ENCODE data around the gene TSEN2. TPM values are rescaled to one million over a fixed set of nuclear protein-coding genes. Genes with fewer than 3 reads are reported as not detected.

TSEN2 gene
- total RNA-seq, 4 donors from 2014 or later = 8.1 to 39.9 (median 32.6) TPM

DNA sequence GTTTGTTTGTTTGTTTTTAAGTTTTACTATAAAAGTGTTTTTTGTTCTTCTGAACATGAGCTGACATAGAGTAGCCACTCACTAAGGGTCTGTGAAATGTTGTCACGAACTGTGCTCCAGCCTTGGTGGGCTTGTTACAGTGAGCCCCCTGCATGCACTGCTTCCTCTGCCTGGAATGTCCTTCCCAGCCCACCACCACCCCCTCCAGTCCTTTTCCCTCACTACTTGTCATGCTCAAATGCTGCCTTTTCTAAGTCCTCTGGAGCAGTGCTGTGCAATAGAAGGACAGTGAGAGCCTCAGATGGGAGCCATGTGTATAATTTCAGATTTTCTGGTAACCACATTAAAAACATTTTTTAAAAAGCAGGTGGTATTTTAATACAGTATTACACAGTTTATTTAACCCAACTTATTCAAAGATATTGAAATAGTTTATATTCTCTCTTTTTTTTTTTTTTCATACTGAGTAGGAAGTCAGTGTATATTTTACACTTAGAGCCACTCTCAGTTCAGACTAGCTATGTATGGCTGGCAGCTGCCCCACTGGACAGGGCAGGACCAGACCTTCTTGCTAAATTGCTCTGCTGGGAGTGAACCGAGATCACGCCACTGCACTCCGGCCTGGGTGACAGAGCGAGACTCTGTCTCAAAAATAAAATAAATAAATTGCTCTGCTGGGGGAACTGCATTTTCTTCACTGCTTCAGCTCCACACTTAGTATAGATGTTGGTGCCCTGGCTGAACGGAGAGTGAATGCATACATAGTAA lies 34.2 kb downstream of the TSEN2 start:
- H3K36me3 ChIP-seq = peaks cover 0 to 6% (median 0%) of the 10 kb centered on the region in 3 donors
- no peak for DNase-seq
- no peaks in the 10 kb centered on the region for H3K4me1 ChIP-seq
- H3K27me3 ChIP-seq = no peaks in the 10 kb centered on the region
- H3K9me3 ChIP-seq = no peaks in the 10 kb centered on the region
- H3K27ac ChIP-seq = no peak overlapping the region
- no peak overlapping the region for H3K4me3 ChIP-seq
- TF ChIP-seq, protein P1, sequence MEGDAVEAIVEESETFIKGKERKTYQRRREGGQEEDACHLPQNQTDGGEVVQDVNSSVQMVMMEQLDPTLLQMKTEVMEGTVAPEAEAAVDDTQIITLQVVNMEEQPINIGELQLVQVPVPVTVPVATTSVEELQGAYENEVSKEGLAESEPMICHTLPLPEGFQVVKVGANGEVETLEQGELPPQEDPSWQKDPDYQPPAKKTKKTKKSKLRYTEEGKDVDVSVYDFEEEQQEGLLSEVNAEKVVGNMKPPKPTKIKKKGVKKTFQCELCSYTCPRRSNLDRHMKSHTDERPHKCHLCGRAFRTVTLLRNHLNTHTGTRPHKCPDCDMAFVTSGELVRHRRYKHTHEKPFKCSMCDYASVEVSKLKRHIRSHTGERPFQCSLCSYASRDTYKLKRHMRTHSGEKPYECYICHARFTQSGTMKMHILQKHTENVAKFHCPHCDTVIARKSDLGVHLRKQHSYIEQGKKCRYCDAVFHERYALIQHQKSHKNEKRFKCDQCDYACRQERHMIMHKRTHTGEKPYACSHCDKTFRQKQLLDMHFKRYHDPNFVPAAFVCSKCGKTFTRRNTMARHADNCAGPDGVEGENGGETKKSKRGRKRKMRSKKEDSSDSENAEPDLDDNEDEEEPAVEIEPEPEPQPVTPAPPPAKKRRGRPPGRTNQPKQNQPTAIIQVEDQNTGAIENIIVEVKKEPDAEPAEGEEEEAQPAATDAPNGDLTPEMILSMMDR (IDR thresholded peaks at IDR 0.05) = no peak
- no peak for TF ChIP-seq POLR2A (IDR thresholded peaks at IDR 0.05)

DNA sequence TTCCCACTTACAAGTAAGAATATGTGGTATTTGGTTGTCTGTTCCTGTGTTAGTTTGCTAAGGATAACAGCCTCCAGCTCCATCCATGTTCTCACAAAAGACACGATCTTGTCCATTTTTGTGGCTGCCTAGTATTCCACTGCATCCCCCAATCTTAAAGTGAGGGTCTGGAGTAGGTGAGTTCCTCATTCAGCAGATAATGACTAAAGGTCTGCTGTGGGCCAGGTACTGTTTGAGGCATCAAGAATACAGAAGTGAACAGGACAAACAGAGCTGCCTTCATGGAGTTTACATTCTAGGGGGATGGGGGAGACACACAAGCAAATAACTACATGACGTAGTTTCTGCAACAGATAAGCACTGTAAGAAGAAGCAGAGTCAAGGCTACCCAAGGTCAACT lies 36.7 kb downstream of the TSEN2 start:
- TF ChIP-seq, protein P1 (IDR thresholded peaks at IDR 0.05) = no peak
- no peak for TF ChIP-seq POLR2A (IDR thresholded peaks at IDR 0.05)
- Histone ChIP-seq H3K27ac (no peak overlapping the region), H3K4me3 (no peak overlapping the region), H3K4me1 (no peaks in the 10 kb centered on the region), H3K9me3 (no peaks in the 10 kb centered on the region), H3K27me3 (no peaks in the 10 kb centered on the region), H3K36me3 (peaks cover 0 to 9% (median 0%) of the 10 kb centered on the region in 3 donors)
- no peak for DNase-seq

DNA sequence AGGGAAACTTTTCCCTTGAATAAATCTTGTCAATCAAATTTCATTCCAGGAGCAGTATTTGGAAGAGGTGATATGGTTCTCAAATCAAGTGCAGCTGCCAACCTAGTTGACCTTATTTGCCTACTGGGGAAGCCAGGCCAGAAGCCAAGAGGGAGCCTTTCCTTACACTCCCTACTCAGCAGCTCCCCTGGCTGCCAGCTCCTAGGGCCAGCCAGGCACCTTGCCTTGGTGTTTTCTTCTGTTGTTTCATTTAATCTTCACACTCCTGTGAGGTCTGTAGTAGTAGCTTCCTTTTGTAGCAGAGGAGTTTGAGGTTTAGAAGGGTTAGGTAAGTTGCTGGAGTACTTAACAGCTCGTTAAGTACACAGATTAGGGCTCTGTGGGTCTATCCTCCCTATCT lies 38.4 kb downstream of the TSEN2 start:
- no peak for DNase-seq
- Histone ChIP-seq H3K4me3 (no peak overlapping the region), H3K9me3 (no peaks in the 10 kb centered on the region), H3K27ac (no peak overlapping the region), H3K27me3 (no peaks in the 10 kb centered on the region), H3K4me1 (no peaks in the 10 kb centered on the region), H3K36me3 (peaks cover 0 to 14% (median 0%) of the 10 kb centered on the region in 3 donors)
- no peak for TF ChIP-seq POLR2A (IDR thresholded peaks at IDR 0.05)
- TF ChIP-seq, protein P1 (IDR thresholded peaks at IDR 0.05) = no peak

DNA sequence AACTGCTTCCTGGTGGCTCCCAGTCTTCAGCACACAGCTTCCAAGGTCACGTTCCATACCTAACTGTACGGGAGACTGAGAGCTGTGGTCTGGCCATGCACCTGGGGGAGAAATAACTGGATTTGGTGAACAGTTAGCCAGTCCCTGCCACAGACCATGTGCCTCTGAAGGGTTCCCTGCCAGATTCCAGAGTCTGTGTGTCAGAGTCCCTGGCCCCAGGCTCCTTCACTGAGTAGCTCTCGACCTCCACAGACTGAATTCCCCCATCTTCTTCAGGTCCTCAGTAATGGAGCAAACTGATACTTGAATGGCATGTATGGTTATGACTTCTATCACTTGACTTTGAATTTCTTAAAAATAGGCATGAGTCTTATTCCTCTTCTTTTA lies 43.5 kb downstream of the TSEN2 start:
- Histone ChIP-seq H3K4me3 (no peak overlapping the region), H3K36me3 (peaks cover 0 to 32% (median 0%) of the 10 kb centered on the region in 3 donors), H3K27me3 (no peaks in the 10 kb centered on the region), H3K4me1 (no peaks in the 10 kb centered on the region), H3K27ac (no peak overlapping the region), H3K9me3 (no peaks in the 10 kb centered on the region)
- TF ChIP-seq POLR2A (IDR thresholded peaks at IDR 0.05) = no peak
- TF ChIP-seq, protein P1 (IDR thresholded peaks at IDR 0.05) = no peak
- DNase-seq = no peak

DNA sequence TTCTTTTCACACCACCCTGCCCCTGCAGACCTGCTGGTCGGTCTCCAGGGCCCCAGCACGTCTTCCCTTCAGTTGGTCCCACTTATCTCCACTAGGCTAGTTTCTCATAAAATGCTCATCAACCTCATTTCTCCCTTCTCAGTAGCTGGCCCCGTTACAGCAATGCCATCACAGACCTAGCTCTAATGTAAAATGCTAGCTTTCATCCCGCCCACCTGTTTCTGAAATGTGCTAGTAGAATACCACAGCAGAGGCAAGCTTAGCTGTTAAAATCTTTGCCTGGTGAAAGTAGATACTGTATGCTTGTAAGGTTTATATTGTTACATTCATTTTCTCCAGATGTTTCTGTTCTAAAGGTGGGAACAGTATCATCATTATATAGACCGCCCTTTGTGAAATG lies 47.9 kb downstream of the TSEN2 start:
- no peak for DNase-seq
- Histone ChIP-seq H3K4me3 (no peak overlapping the region), H3K27me3 (no peaks in the 10 kb centered on the region), H3K4me1 (no peaks in the 10 kb centered on the region), H3K27ac (no peak overlapping the region), H3K36me3 (peaks cover 0 to 22% (median 0%) of the 10 kb centered on the region in 3 donors), H3K9me3 (no peaks in the 10 kb centered on the region)
- TF ChIP-seq, protein P1 (IDR thresholded peaks at IDR 0.05) = no peak
- TF ChIP-seq POLR2A (IDR thresholded peaks at IDR 0.05) = no peak
